GM23248 (cell line): Measurements from ENCODE around the gene FBP2.

Source experiments
- EZH2 ChIP-seq: fragments of 200-600 bp; sonication (generic); IDR thresholded peaks from 2 replicates; pipeline ENCODE4 v1.6.1; 2018; ENCODE audit warnings: antibody characterized with exemption, mild to moderate bottlenecking; ENCODE audit not compliant: insufficient read depth, poor library complexity, severe bottlenecking
- EZH2phosphoT487 ChIP-seq: fragments of 200-600 bp; sonication (generic); IDR thresholded peaks from 2 replicates; pipeline ENCODE4 v1.6.1; 2018; ENCODE audit warnings: antibody characterized with exemption, moderate library complexity, mild to moderate bottlenecking, low read depth; ENCODE audit not compliant: insufficient read depth

GRCh38 chr9:94599102-94599501 is 5.5 kb upstream of the FBP2 start:
- no peak for TF ChIP-seq EZH2
- TF ChIP-seq EZH2phosphoT487, result no peak
